ENCODE measurements around the gene JADE1. TPM values are rescaled to one million over a fixed set of nuclear protein-coding genes. Genes with fewer than 3 reads are reported as not detected.

The JADE1 gene
- total RNA-seq, 2 experiments from 2014 or later, result 30.5 to 31.6 TPM

DNA sequence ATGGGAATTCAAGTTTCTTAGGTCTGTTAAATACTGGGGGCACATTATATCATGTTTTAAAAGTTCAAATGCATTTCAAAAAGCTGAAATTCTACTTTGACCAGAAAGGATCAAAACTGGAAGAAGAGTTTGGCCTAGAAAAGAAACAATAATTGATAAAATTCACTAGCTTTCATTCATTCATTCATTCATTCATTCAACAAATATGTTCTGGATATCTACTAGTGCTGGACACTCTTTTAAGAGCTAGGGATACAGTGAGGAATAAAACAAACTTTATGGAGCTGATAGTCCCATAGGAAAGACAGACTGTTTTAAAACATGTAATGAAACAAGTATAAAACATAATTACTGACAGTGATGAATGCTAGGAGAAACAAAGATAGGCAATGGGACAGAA lies 106.0 kb downstream of the JADE1 start:
- ATAC-seq, result no peak
- intact Hi-C loops (cut with micrococcal nuclease), result no loop called here
- H3K36me3 Mint-ChIP-seq (ENCODE audit: low read depth), result no peaks in the 10 kb centered on the region
- TF ChIP-seq, protein P1, sequence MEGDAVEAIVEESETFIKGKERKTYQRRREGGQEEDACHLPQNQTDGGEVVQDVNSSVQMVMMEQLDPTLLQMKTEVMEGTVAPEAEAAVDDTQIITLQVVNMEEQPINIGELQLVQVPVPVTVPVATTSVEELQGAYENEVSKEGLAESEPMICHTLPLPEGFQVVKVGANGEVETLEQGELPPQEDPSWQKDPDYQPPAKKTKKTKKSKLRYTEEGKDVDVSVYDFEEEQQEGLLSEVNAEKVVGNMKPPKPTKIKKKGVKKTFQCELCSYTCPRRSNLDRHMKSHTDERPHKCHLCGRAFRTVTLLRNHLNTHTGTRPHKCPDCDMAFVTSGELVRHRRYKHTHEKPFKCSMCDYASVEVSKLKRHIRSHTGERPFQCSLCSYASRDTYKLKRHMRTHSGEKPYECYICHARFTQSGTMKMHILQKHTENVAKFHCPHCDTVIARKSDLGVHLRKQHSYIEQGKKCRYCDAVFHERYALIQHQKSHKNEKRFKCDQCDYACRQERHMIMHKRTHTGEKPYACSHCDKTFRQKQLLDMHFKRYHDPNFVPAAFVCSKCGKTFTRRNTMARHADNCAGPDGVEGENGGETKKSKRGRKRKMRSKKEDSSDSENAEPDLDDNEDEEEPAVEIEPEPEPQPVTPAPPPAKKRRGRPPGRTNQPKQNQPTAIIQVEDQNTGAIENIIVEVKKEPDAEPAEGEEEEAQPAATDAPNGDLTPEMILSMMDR (IDR thresholded peaks at IDR 0.05), result no peak
- POLR2A ChIA-PET, result no interaction called here
- no peak overlapping the region for H3K27ac Mint-ChIP-seq
- no peaks in the 10 kb centered on the region for H3K9me3 Mint-ChIP-seq
- CTCF ChIA-PET, result no interaction called here
- no peaks in the 10 kb centered on the region for H3K27me3 Mint-ChIP-seq
- H3K4me3 Mint-ChIP-seq, result no peak overlapping the region
- peaks cover 15% of the 10 kb centered on the region for H3K4me1 Mint-ChIP-seq (ENCODE audit: low read depth)
- DNase-seq, result no peak

GRCh38 chr4:128916832-128917231 lies 107.3 kb downstream of the JADE1 start:
- ChIA-PET POLR2A (no interaction called here), CTCF (no interaction called here)
- Mint-ChIP-seq H3K36me3 (ENCODE audit: low read depth) (no peaks in the 10 kb centered on the region), H3K27me3 (no peaks in the 10 kb centered on the region), H3K27ac (no peak overlapping the region), H3K4me1 (ENCODE audit: low read depth) (peaks cover 15% of the 10 kb centered on the region), H3K9me3 (no peaks in the 10 kb centered on the region), H3K4me3 (no peak overlapping the region)
- no peak for ATAC-seq
- DNase-seq, result no peak
- TF ChIP-seq, protein P1 (IDR thresholded peaks at IDR 0.05), result no peak
- intact Hi-C loops (cut with micrococcal nuclease), result no loop called here

GRCh38 chr4:128917781-128918180 lies 108.3 kb downstream of the JADE1 start:
- POLR2A ChIA-PET, result no interaction called here
- Mint-ChIP-seq H3K27ac (no peak overlapping the region), H3K9me3 (no peaks in the 10 kb centered on the region), H3K36me3 (ENCODE audit: low read depth) (no peaks in the 10 kb centered on the region), H3K27me3 (no peaks in the 10 kb centered on the region), H3K4me3 (no peak overlapping the region), H3K4me1 (ENCODE audit: low read depth) (peaks cover 15% of the 10 kb centered on the region)
- intact Hi-C loops (cut with micrococcal nuclease), result no loop called here
- CTCF ChIA-PET, result no interaction called here
- DNase-seq (no peak), ATAC-seq (no peak)
- TF ChIP-seq, protein P1 (IDR thresholded peaks at IDR 0.05), result no peak

GRCh38 chr4:128921954-128922353 lies 112.5 kb downstream of the JADE1 start:
- ChIA-PET POLR2A (no interaction called here), CTCF (no interaction called here)
- intact Hi-C loops (cut with micrococcal nuclease), result no loop called here
- ATAC-seq (no peak), DNase-seq (no peak)
- no peak overlapping the region for H3K4me3 Mint-ChIP-seq
- TF ChIP-seq, protein P1 (IDR thresholded peaks at IDR 0.05), result no peak
- no peaks in the 10 kb centered on the region for H3K27me3 Mint-ChIP-seq
- no peaks in the 10 kb centered on the region for H3K9me3 Mint-ChIP-seq
- H3K27ac Mint-ChIP-seq, result no peak overlapping the region
- H3K4me1 Mint-ChIP-seq (ENCODE audit: low read depth), result peaks cover 15% of the 10 kb centered on the region
- peaks cover 13% of the 10 kb centered on the region for H3K36me3 Mint-ChIP-seq (ENCODE audit: low read depth)

Measured in activated CD8-positive, alpha-beta T cell treated with anti-CD3 and anti-CD28 coated beads for 36 hours (primary cell).